Panc1 (cell line): ENCODE measurements around the gene UBR3. TPM values are rescaled to one million over a fixed set of nuclear protein-coding genes. Genes with fewer than 3 reads are reported as not detected.

Experiments
- ATAC-seq: fragments of 200-7000 bp; cut with Tn5 transposase; 2 replicates; pipeline ENCODE4 v1.9.1; 2020; ENCODE audit warnings: mild to moderate bottlenecking, moderate library complexity
- BruUV-seq: library from RNA; stranded (reverse); fragments of 400-500 nt; replicated peaks from 2 replicates; lab custom pipeline; 2021; lab: Mats Ljungman, UMichigan
- CTCF ChIA-PET: fragments of 300-600 bp; sonication (Branson Sonifier 250); formaldehyde crosslinking; loops from one replicate; lab custom pipeline; 2022; ENCODE audit warnings: antibody characterized with exemption; lab: Charles Lee
- POLR2A ChIA-PET: fragments of 300-600 bp; sonication (Branson Sonifier 250); formaldehyde crosslinking; loops from one replicate; lab custom pipeline; 2022; ENCODE audit warnings: antibody characterized with exemption; lab: Charles Lee
- DNase-seq: peaks from one replicate; pipeline ENCODE4 v3.0.0-alpha.2; 2010; ENCODE audit warnings: low read depth, low spot score
- H3K27ac ChIP-seq: 2 replicates; pipeline ENCODE4 v1.5.1; 2011; ENCODE audit warnings: mild to moderate bottlenecking, low read length, inconsistent platforms
- H3K27me3 ChIP-seq: fragments of 200-500 bp; sonication (Bioruptor generic); 2 replicates; pipeline ENCODE4 v1.6.0; 2014; ENCODE audit warnings: low read length, inconsistent platforms; ENCODE audit not compliant: control insufficient read depth, insufficient read depth
- H3K36me3 ChIP-seq: fragments of 200-500 bp; sonication (Bioruptor generic); 2 replicates; pipeline ENCODE4 v1.5.1; 2014; ENCODE audit warnings: inconsistent platforms, mild to moderate bottlenecking, low read length, moderate library complexity; ENCODE audit not compliant: control insufficient read depth, insufficient read depth
- H3K4me1 ChIP-seq: 2 replicates; pipeline ENCODE4 v1.5.1; 2011; ENCODE audit warnings: inconsistent platforms, mild to moderate bottlenecking, low read length, moderate library complexity; ENCODE audit not compliant: control insufficient read depth, insufficient read depth
- H3K4me3 ChIP-seq, 2 experiments: 2 replicates each; pipeline ENCODE4 v1.5.1; 2011 to 2012; ENCODE audit warnings: low read depth in 2 of 2, low read length in 2 of 2, mild to moderate bottlenecking in 2 of 2, inconsistent platforms in 1 of 2, moderate library complexity in 1 of 2
- H3K9me3 ChIP-seq: fragments of 200-500 bp; sonication (Bioruptor generic); 2 replicates; pipeline ENCODE4 v1.5.1; 2014; ENCODE audit warnings: low read depth, mild to moderate bottlenecking, inconsistent platforms, low read length, moderate library complexity; ENCODE audit not compliant: control insufficient read depth, insufficient read depth
- POLR2AphosphoS5 ChIP-seq: IDR thresholded peaks from 2 replicates; pipeline ENCODE4 v1.6.1; 2012; ENCODE audit warnings: mild to moderate bottlenecking, low read depth, low read length, moderate library complexity
- SIN3A ChIP-seq: IDR thresholded peaks from 2 replicates; pipeline ENCODE4 v1.6.1; 2012; ENCODE audit warnings: low read depth, mild to moderate bottlenecking, low read length, moderate library complexity, borderline replicate concordance; ENCODE audit not compliant: insufficient read depth
- TCF7L2 ChIP-seq: IDR thresholded peaks from 2 replicates; pipeline ENCODE4 v1.6.1; 2011; ENCODE audit warnings: mild to moderate bottlenecking, low read depth, low read length, inconsistent platforms
- in situ Hi-C: cut with HindIII; loops from 2 replicates; pipeline ENCODE4 v1.10.0; 2016; ENCODE audit warnings: low sequenced_read_pairs, low pct_unique_long_range_greater_than_20kb
- intact Hi-C: fragments of 100-400 bp; cut with micrococcal nuclease; formaldehyde crosslinking; loops from one replicate; pipeline ENCODE4 v1.10.0; 2022; ENCODE audit not compliant: unreplicated experiment
- total RNA-seq: library from RNA; stranded (reverse); gene quantifications from one replicate; pipeline ENCODE4 v1.2.1, GENCODE V29; 2021; ENCODE audit not compliant: unreplicated experiment
- TF ChIP-seq, protein P1 (sequence below), 2 experiments: IDR thresholded peaks; 2 replicates each; pipeline ENCODE4 v1.6.1; 2011 to 2012; ENCODE audit warnings: low read depth in 2 of 2, control low read depth in 1 of 2, low read length in 1 of 2, mild to moderate bottlenecking in 1 of 2, moderate library complexity in 1 of 2; ENCODE audit not compliant: insufficient read depth in 1 of 2
- TF ChIP-seq, protein P2 (sequence below): fragments of 450-650 bp; IDR thresholded peaks from 2 replicates; pipeline ENCODE4 v1.5.1; 2017; ENCODE audit warnings: mild to moderate bottlenecking

UBR3 gene
- total RNA-seq, 1 experiment from 2014 or later, result 27.9 TPM

DNA sequence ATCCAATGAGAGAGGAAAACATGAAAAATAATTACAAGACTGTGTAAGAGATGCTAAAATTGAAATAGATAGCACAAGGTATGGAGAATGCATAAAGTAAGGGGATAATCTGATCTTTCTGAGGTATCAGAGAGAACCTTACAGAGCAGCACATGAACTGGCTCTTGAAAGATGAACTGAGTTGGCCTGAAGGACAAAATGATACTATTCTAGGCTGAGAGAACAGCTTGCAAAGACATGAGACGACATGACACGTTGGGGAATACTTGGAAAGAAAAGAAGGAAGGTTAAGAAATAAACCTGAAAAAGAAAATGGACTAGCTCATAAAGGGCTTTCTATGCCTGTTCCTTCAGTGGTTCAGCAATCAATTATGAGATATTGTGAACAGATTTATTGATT lies 198.0 kb downstream of the UBR3 start:
- Histone ChIP-seq H3K36me3 (no peaks in the 10 kb centered on the region), H3K4me1 (no peaks in the 10 kb centered on the region), H3K27ac (no peak overlapping the region), H3K9me3 (no peaks in the 10 kb centered on the region), H3K27me3 (no peaks in the 10 kb centered on the region), H3K4me3 (no peak overlapping the region)
- TF ChIP-seq, protein P1, sequence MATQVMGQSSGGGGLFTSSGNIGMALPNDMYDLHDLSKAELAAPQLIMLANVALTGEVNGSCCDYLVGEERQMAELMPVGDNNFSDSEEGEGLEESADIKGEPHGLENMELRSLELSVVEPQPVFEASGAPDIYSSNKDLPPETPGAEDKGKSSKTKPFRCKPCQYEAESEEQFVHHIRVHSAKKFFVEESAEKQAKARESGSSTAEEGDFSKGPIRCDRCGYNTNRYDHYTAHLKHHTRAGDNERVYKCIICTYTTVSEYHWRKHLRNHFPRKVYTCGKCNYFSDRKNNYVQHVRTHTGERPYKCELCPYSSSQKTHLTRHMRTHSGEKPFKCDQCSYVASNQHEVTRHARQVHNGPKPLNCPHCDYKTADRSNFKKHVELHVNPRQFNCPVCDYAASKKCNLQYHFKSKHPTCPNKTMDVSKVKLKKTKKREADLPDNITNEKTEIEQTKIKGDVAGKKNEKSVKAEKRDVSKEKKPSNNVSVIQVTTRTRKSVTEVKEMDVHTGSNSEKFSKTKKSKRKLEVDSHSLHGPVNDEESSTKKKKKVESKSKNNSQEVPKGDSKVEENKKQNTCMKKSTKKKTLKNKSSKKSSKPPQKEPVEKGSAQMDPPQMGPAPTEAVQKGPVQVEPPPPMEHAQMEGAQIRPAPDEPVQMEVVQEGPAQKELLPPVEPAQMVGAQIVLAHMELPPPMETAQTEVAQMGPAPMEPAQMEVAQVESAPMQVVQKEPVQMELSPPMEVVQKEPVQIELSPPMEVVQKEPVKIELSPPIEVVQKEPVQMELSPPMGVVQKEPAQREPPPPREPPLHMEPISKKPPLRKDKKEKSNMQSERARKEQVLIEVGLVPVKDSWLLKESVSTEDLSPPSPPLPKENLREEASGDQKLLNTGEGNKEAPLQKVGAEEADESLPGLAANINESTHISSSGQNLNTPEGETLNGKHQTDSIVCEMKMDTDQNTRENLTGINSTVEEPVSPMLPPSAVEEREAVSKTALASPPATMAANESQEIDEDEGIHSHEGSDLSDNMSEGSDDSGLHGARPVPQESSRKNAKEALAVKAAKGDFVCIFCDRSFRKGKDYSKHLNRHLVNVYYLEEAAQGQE (IDR thresholded peaks at IDR 0.05; ENCODE audit: insufficient read depth in 1 of 2, low read depth in 2 of 2, low read length in 1 of 2), result no peak
- TF ChIP-seq POLR2AphosphoS5 (no peak), TCF7L2 (no peak), SIN3A (no peak)
- TF ChIP-seq, protein P2, sequence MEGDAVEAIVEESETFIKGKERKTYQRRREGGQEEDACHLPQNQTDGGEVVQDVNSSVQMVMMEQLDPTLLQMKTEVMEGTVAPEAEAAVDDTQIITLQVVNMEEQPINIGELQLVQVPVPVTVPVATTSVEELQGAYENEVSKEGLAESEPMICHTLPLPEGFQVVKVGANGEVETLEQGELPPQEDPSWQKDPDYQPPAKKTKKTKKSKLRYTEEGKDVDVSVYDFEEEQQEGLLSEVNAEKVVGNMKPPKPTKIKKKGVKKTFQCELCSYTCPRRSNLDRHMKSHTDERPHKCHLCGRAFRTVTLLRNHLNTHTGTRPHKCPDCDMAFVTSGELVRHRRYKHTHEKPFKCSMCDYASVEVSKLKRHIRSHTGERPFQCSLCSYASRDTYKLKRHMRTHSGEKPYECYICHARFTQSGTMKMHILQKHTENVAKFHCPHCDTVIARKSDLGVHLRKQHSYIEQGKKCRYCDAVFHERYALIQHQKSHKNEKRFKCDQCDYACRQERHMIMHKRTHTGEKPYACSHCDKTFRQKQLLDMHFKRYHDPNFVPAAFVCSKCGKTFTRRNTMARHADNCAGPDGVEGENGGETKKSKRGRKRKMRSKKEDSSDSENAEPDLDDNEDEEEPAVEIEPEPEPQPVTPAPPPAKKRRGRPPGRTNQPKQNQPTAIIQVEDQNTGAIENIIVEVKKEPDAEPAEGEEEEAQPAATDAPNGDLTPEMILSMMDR, result no peak
- in situ Hi-C loops (no loop called here), intact Hi-C loops (no loop called here)
- TSS peak; percentile 13 for BruUV-seq
- CTCF ChIA-PET, result no interaction called here
- no peak for ATAC-seq
- POLR2A ChIA-PET, result no interaction called here
- DNase-seq, result no peak

DNA sequence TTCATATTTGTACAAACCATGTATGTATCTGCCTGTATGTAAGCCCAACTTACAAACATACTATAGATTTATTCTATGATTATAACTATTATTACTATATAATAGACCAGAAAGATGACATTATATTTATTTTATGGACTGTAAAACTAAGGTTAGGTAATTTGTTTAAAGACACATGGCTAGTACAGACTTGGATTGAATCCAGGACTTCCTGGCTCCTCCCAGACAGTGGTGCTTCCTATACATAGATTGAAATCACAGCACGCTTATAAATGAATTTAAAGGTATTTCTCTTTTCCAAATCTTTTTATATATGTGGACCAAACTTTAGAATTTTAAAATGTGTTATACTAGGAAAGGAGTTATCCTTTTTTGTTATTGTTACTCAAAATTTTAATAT lies 199.1 kb downstream of the UBR3 start:
- no peaks in the 10 kb centered on the region for H3K4me1 ChIP-seq
- H3K36me3 ChIP-seq, result no peaks in the 10 kb centered on the region
- no peak for ATAC-seq
- intact Hi-C loops, result no loop called here
- no peak overlapping the region for H3K27ac ChIP-seq
- in situ Hi-C loops, result no loop called here
- ChIA-PET POLR2A (no interaction called here), CTCF (no interaction called here)
- no peak overlapping the region for H3K4me3 ChIP-seq
- no peaks in the 10 kb centered on the region for H3K27me3 ChIP-seq
- BruUV-seq, result no TSS peak
- no peak for DNase-seq
- TF ChIP-seq SIN3A (no peak), TCF7L2 (no peak), POLR2AphosphoS5 (no peak)
- TF ChIP-seq, protein P2, result no peak
- TF ChIP-seq, protein P1 (IDR thresholded peaks at IDR 0.05; ENCODE audit: insufficient read depth in 1 of 2, low read depth in 2 of 2, low read length in 1 of 2), result no peak
- H3K9me3 ChIP-seq, result no peaks in the 10 kb centered on the region
